Loucy (cell line): ENCODE data around the gene NRM.

Source experiments
- H2AFZ ChIP-seq: fragments of 200-600 bp; sonication (generic); 2 replicates; pipeline ENCODE4 v1.6.0; 2016; ENCODE audit warnings: antibody characterized with exemption, mild to moderate bottlenecking, low read length, moderate library complexity
- H3F3A ChIP-seq: fragments of 200-600 bp; 2 replicates; pipeline ENCODE4 v1.6.0; 2016; ENCODE audit warnings: antibody characterized with exemption, low read depth, mild to moderate bottlenecking
- H3K27me3 ChIP-seq: fragments of 200-600 bp; sonication (generic); 2 replicates; pipeline ENCODE4 v1.6.1; 2014; ENCODE audit warnings: low read length, mild to moderate bottlenecking; ENCODE audit not compliant: insufficient read depth, poor library complexity, severe bottlenecking
- H3K36me3 ChIP-seq: fragments of 200-600 bp; sonication (generic); 2 replicates; pipeline ENCODE4 v1.6.1; 2016; ENCODE audit warnings: low read length; ENCODE audit not compliant: insufficient read depth
- H3K4me1 ChIP-seq: fragments of 200-600 bp; sonication (generic); 2 replicates; pipeline ENCODE4 v1.5.1; 2014; ENCODE audit warnings: low read length, mild to moderate bottlenecking; ENCODE audit not compliant: insufficient read depth, poor library complexity, severe bottlenecking
- H3K4me2 ChIP-seq: fragments of 200-600 bp; sonication (generic); 2 replicates; pipeline ENCODE4 v1.6.0; 2014; ENCODE audit warnings: antibody characterized with exemption, low read length, low read depth, mild to moderate bottlenecking; ENCODE audit not compliant: poor library complexity, severe bottlenecking
- H3K4me3 ChIP-seq: fragments of 200-600 bp; sonication (generic); 2 replicates; pipeline ENCODE4 v1.5.1; 2014; ENCODE audit warnings: low read length, mild to moderate bottlenecking, mixed read lengths; ENCODE audit not compliant: poor library complexity, severe bottlenecking
- H3K79me2 ChIP-seq: fragments of 200-600 bp; sonication (generic); 2 replicates; pipeline ENCODE4 v1.6.1; 2014; ENCODE audit warnings: low read length; ENCODE audit not compliant: insufficient read depth
- H3K9ac ChIP-seq: fragments of 200-600 bp; sonication (generic); 2 replicates; pipeline ENCODE4 v1.6.0; 2014; ENCODE audit warnings: mild to moderate bottlenecking, low read depth, low read length, moderate library complexity; ENCODE audit not compliant: poor library complexity, severe bottlenecking
- H3K9me2 ChIP-seq: fragments of 200-600 bp; sonication (generic); replicated peaks from 2 replicates; pipeline ENCODE4 v1.6.1; 2016; ENCODE audit warnings: low read depth, low read length, mixed read lengths
- H3K9me3 ChIP-seq: fragments of 200-600 bp; sonication (generic); 2 replicates; pipeline ENCODE4 v1.6.1; 2014; ENCODE audit warnings: mild to moderate bottlenecking, antibody characterized with exemption, low read length, low read depth; ENCODE audit not compliant: insufficient read depth
- H4K20me1 ChIP-seq: fragments of 200-600 bp; sonication (generic); 2 replicates; pipeline ENCODE4 v1.6.0; 2014; ENCODE audit warnings: antibody characterized with exemption, low read length, mild to moderate bottlenecking; ENCODE audit not compliant: insufficient read depth, poor library complexity, severe bottlenecking
- CTCF ChIP-seq: fragments of 200-600 bp; sonication (generic); conservative IDR thresholded peaks from 2 replicates; pipeline ENCODE4 v1.5.1; 2014; ENCODE audit warnings: mild to moderate bottlenecking, antibody characterized with exemption, low read length
- EZH2phosphoT487 ChIP-seq: fragments of 200-600 bp; IDR thresholded peaks from 2 replicates; pipeline ENCODE4 v1.6.1; 2018; ENCODE audit warnings: antibody characterized with exemption, mild to moderate bottlenecking, moderate library complexity, borderline replicate concordance

Gene NRM

GRCh38 chr6:30690403-30691207, at the start of gene NRM:
Gene NRM, minus strand, starts transcription at chr6:30690984. Its CDS starts 10 bp downstream, at chr6:30690974.
- H3K4me3 ChIP-seq: peak within 1 kb of the TSS; percentile 97
- peaks cover 49% of the 10 kb centered on the region for H3K79me2 ChIP-seq
- peaks cover 42% of the 10 kb centered on the region for H3K4me1 ChIP-seq
- H3K9me2 ChIP-seq: no peaks in the 10 kb centered on the region
- H3K9me3 ChIP-seq: no peaks in the 10 kb centered on the region
- H3K27me3 ChIP-seq: no peaks in the 10 kb centered on the region
- H2AFZ ChIP-seq: peak within 1 kb of the TSS; percentile 94
- H3K4me2 ChIP-seq: peak within 1 kb of the TSS; percentile 97
- TF ChIP-seq EZH2phosphoT487 (no peak), CTCF (no peak)
- no peaks in the 10 kb centered on the region for H3F3A ChIP-seq
- peaks cover 8% of the 10 kb centered on the region for H4K20me1 ChIP-seq
- H3K9ac ChIP-seq: peak within 1 kb of the TSS; percentile 96
- H3K36me3 ChIP-seq: no peaks in the 10 kb centered on the region

- peaks cover 24% of the 10 kb centered on the region for H4K20me1 ChIP-seq
- no peak overlapping the region for H2AFZ ChIP-seq
- TF ChIP-seq EZH2phosphoT487: no peak
- TF ChIP-seq CTCF: no peak
- peaks cover 67% of the 10 kb centered on the region for H3K4me1 ChIP-seq
- H3K9me2 ChIP-seq: no peaks in the 10 kb centered on the region
- H3F3A ChIP-seq: peaks cover 11% of the 10 kb centered on the region
- peaks cover 50% of the 10 kb centered on the region for H3K79me2 ChIP-seq
- peak overlapping the region; percentile 89 for H3K9ac ChIP-seq
- H3K4me2 ChIP-seq: peak overlapping the region; percentile 2
- H3K36me3 ChIP-seq: no peaks in the 10 kb centered on the region; the same call in 1 of the 2 replicates
- no peaks in the 10 kb centered on the region for H3K9me3 ChIP-seq
- H3K4me3 ChIP-seq: no peak overlapping the region
- H3K27me3 ChIP-seq: no peaks in the 10 kb centered on the region
Measured at GRCh38 chr6:30740540-30740870, 49.7 kb upstream of the NRM start.

GRCh38 chr6:30738532-30738931, 47.7 kb upstream of the NRM start:
- peak overlapping the region; percentile 50 for H3K9ac ChIP-seq

More at GRCh38 chr6:30738532-30738931, 47.7 kb upstream of the NRM start:
- no peak for TF ChIP-seq EZH2phosphoT487
- no peak for TF ChIP-seq CTCF
- Histone ChIP-seq H4K20me1 (peaks cover 22% of the 10 kb centered on the region), H3K4me1 (peaks cover 55% of the 10 kb centered on the region), H3K27me3 (no peaks in the 10 kb centered on the region), H3K9me3 (no peaks in the 10 kb centered on the region), H3K79me2 (peaks cover 51% of the 10 kb centered on the region), H3K9me2 (no peaks in the 10 kb centered on the region), H2AFZ (no peak overlapping the region), H3F3A (peaks cover 11% of the 10 kb centered on the region), H3K36me3 (no peaks in the 10 kb centered on the region; the same call in 1 of the 2 replicates), H3K4me2 (peak overlapping the region; percentile 70), H3K4me3 (peak overlapping the region; percentile 46)
